HG03196 (cell line): ENCODE measurements around the gene MYCBP.

Experiments used
- ATAC-seq: cut with Tn5 transposase; IDR thresholded peaks from one replicate; pipeline ENCODE4 v1.9.1; 2021; ENCODE audit not compliant: unreplicated experiment

The MYCBP gene

DNA sequence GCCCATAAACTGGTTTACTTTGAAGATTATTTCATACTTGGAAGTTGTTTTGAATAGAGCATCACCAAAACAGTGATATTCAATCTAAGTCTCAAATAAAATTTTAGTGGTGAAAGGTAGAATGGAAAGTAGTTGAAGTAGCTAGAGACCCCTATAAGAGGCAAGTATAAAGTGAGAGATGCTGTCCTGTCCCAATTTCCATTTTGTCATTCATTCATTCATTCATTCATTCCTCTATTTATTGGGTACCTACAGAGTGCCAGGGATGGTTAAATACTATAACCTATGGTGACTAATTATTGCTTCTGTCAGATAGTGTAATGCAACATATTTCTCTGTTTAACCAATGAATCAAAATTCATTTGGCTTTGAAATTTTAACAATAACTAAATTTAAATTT lies 46.3 kb downstream of the MYCBP start:
- no peak for ATAC-seq

- ATAC-seq, result no peak
These were observed 46.9 kb downstream of the MYCBP start for GRCh38 chr1:38826262-38826661.

DNA sequence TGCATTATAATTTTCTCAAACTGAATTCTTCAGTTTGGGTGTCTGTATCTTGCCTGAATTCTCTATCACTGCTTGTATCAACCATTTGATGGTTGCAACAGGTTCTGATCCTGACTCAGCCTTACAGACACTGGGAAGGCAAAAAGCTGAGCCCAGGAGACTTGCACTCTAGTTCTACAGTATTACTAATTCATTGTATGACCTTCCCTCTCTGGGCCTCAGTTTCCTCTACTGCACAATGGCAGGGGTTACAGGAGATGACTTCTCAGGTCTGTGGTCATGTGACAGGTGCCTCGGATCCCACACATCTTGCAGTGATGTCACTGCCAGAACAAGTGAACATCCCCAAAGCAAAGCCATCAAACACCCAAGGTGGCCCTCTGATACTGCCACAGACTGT lies 52.3 kb downstream of the MYCBP start:
- ATAC-seq, result no peak

GRCh38 chr1:38819516-38819915 lies 53.6 kb downstream of the MYCBP start:
- no peak for ATAC-seq

- ATAC-seq, result no peak
These were observed 54.1 kb downstream of the MYCBP start for GRCh38 chr1:38819040-38819439.

- ATAC-seq, result no peak
These were observed 54.8 kb downstream of the MYCBP start for GRCh38 chr1:38818175-38818976.

- no peak for ATAC-seq
These were observed 55.6 kb downstream of the MYCBP start for GRCh38 chr1:38817267-38818174.

GRCh38 chr1:38815903-38816627 lies 57.1 kb downstream of the MYCBP start:
- peak; percentile 69 for ATAC-seq

DNA sequence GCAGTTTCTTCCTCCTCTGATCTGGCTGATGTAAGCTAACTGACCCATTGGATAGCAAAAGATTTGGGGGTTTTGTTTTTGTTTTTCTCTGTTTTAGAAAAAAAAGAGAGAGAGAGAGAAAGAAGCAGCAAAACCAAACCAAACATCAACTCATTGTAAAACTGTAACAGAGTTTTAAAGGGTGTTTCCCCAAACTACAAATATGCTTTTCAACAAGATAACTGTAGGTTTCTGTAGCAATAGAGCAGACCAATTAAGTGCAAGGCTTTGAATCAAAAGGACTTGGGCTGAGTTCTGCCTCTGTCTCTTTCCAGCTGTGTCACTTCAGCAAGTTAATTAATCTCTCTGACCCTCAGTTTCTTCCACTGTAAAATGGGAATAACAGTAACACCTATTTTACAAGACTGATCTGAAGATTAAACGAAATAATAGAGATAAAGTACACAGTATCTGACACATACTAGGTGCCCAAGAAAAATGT lies 58.1 kb downstream of the MYCBP start:
- no peak for ATAC-seq

GRCh38 chr1:38814444-38814983 lies 58.6 kb downstream of the MYCBP start:
- no peak for ATAC-seq

GRCh38 chr1:38812981-38813380 lies 60.2 kb downstream of the MYCBP start:
- no peak for ATAC-seq
